GM23338 (cell line): ENCODE data around the gene EDEM1. TPM values are rescaled to one million over a fixed set of nuclear protein-coding genes. Genes with fewer than 3 reads are reported as not detected.

Experiments
- ATAC-seq: fragments of 200-7000 bp; cut with Tn5 transposase; 3 replicates; pipeline ENCODE4 v1.9.1; 2020
- DNase-seq: peaks from one replicate; pipeline ENCODE4 v3.0.0-alpha.2; 2015; ENCODE audit warnings: low spot score
- H2AFZ ChIP-seq: fragments of 200-600 bp; sonication (generic); 2 replicates; pipeline ENCODE4 v1.8.0; 2016; ENCODE audit warnings: antibody characterized with exemption, mild to moderate bottlenecking, moderate library complexity
- H3F3A ChIP-seq: fragments of 200-600 bp; sonication (generic); replicated peaks from 2 replicates; pipeline ENCODE4 v1.8.0; 2017; ENCODE audit warnings: antibody characterized with exemption, mixed run types, low read depth
- H3K27ac ChIP-seq: fragments of 200-600 bp; sonication (generic); 2 replicates; pipeline ENCODE4 v1.6.1; 2016; ENCODE audit warnings: low read depth
- H3K27me3 ChIP-seq: fragments of 200-600 bp; sonication (generic); 2 replicates; pipeline ENCODE4 v1.8.0; 2016; ENCODE audit warnings: mild to moderate bottlenecking, mixed run types, moderate library complexity; ENCODE audit not compliant: insufficient read depth
- H3K36me3 ChIP-seq: fragments of 200-600 bp; sonication (generic); 2 replicates; pipeline ENCODE4 v1.8.0; 2016; ENCODE audit warnings: mild to moderate bottlenecking; ENCODE audit not compliant: insufficient read depth
- H3K4me1 ChIP-seq: fragments of 200-600 bp; sonication (generic); 2 replicates; pipeline ENCODE4 v1.8.0; 2016; ENCODE audit warnings: mild to moderate bottlenecking, moderate library complexity; ENCODE audit not compliant: insufficient read depth
- H3K4me2 ChIP-seq: fragments of 200-600 bp; sonication (generic); 2 replicates; pipeline ENCODE4 v1.7.1; 2017; ENCODE audit warnings: mixed run types
- H3K4me3 ChIP-seq: fragments of 200-600 bp; sonication (generic); 2 replicates; pipeline ENCODE4 v1.6.1; 2016; ENCODE audit warnings: mixed run types
- H3K79me2 ChIP-seq: fragments of 200-600 bp; sonication (generic); replicated peaks from 2 replicates; pipeline ENCODE4 v1.8.0; 2017; ENCODE audit warnings: mild to moderate bottlenecking; ENCODE audit not compliant: insufficient read depth
- H3K9me2 ChIP-seq: fragments of 200-600 bp; sonication (generic); 2 replicates; pipeline ENCODE4 v1.8.0; 2017; ENCODE audit not compliant: insufficient read depth
- H4K20me1 ChIP-seq: fragments of 200-600 bp; sonication (generic); replicated peaks from 2 replicates; pipeline ENCODE4 v1.8.0; 2017; ENCODE audit warnings: mild to moderate bottlenecking; ENCODE audit not compliant: insufficient read depth
- H3K27ac Mint-ChIP-seq: 2 replicates; pipeline ENCODE4 v1.8.0; 2020; ENCODE audit warnings: inconsistent platforms, mild to moderate bottlenecking, moderate library complexity, mixed read lengths
- H3K27me3 Mint-ChIP-seq: 3 replicates; pipeline ENCODE4 v1.8.0; 2022; ENCODE audit warnings: low read depth, mild to moderate bottlenecking, moderate library complexity, mixed read lengths, inconsistent platforms; ENCODE audit not compliant: insufficient read depth, poor library complexity
- H3K36me3 Mint-ChIP-seq: 3 replicates; pipeline ENCODE4 v1.8.0; 2021; ENCODE audit warnings: low read depth, mild to moderate bottlenecking, inconsistent platforms, moderate library complexity, mixed read lengths
- H3K4me1 Mint-ChIP-seq: 3 replicates; pipeline ENCODE4 v1.8.0; 2020; ENCODE audit warnings: mild to moderate bottlenecking, inconsistent platforms, mixed read lengths
- H3K4me3 Mint-ChIP-seq: 3 replicates; pipeline ENCODE4 v1.8.0; 2021; ENCODE audit warnings: moderate library complexity, mild to moderate bottlenecking, inconsistent platforms, mixed read lengths
- H3K9me3 Mint-ChIP-seq: 3 replicates; pipeline ENCODE4 v1.8.0; 2020; ENCODE audit warnings: moderate library complexity, mild to moderate bottlenecking, inconsistent platforms, mixed read lengths
- CREB1 ChIP-seq: fragments of 250-450 bp; sonication (Bioruptor Pico); IDR thresholded peaks from 2 replicates; pipeline ENCODE4 v1.5.0; 2020; ENCODE audit warnings: low read depth, mild to moderate bottlenecking, moderate library complexity
- CTCF ChIP-seq, 2 experiments: fragments of 200-600 bp in 1 of 2; sonication (generic) in 1 of 2; conservative IDR thresholded peaks; 2 replicates each; pipeline versions ENCODE4 v1.5.1 to v1.6.1; 2016 to 2017; ENCODE audit warnings: antibody characterized with exemption in 2 of 2, low read depth in 2 of 2, mild to moderate bottlenecking in 2 of 2, moderate library complexity in 1 of 2
- ETS1 ChIP-seq: IDR thresholded peaks from 2 replicates; pipeline ENCODE4 v1.6.1; 2016; ENCODE audit warnings: antibody characterized with exemption
- EZH2 ChIP-seq: fragments of 200-600 bp; sonication (generic); IDR thresholded peaks from one replicate; pipeline ENCODE4 v1.8.0; 2017; ENCODE audit warnings: antibody characterized with exemption, mild to moderate bottlenecking, low read depth; ENCODE audit not compliant: unreplicated experiment
- EZH2phosphoT487 ChIP-seq: fragments of 200-600 bp; sonication (generic); IDR thresholded peaks from one replicate; pipeline ENCODE4 v1.8.1; 2018; ENCODE audit warnings: antibody characterized with exemption; ENCODE audit not compliant: unreplicated experiment
- JUNB ChIP-seq: IDR thresholded peaks from one replicate; pipeline ENCODE4 v1.6.1; 2016; ENCODE audit warnings: antibody characterized with exemption; ENCODE audit not compliant: unreplicated experiment
- POLR2AphosphoS5 ChIP-seq: IDR thresholded peaks from 2 replicates; pipeline ENCODE4 v1.6.1; 2016; ENCODE audit warnings: antibody characterized with exemption, low read depth
- REST ChIP-seq: IDR thresholded peaks from one replicate; pipeline ENCODE4 v1.6.1; 2018; ENCODE audit warnings: antibody characterized with exemption; ENCODE audit not compliant: unreplicated experiment
- STAT1 ChIP-seq: IDR thresholded peaks from one replicate; pipeline ENCODE4 v1.6.1; 2016; ENCODE audit warnings: antibody characterized with exemption; ENCODE audit not compliant: unreplicated experiment
- ZNF114 ChIP-seq: fragments of 250-450 bp; sonication (Bioruptor Pico); IDR thresholded peaks from 2 replicates; pipeline ENCODE4 v1.5.0; 2020; ENCODE audit warnings: mild to moderate bottlenecking, moderate library complexity
- ZNF462 ChIP-seq: fragments of 250-450 bp; sonication (Bioruptor Pico); IDR thresholded peaks from 2 replicates; pipeline ENCODE4 v1.5.0; 2020; ENCODE audit warnings: mild to moderate bottlenecking, moderate library complexity
- polyA plus RNA-seq: library from polyadenylated mRNA; unstranded; fragments of >200 nt; fragmentation: Nextera tagmentation; extraction: Ambion mirVana; gene quantifications from 2 replicates; pipeline ENCODE4 v1.2.1, GENCODE V29; 2016
- total RNA-seq: library from RNA; depleted of rRNA; stranded (reverse); fragments of >200 nt; shearing (Covaris generic); gene quantifications from 2 replicates; pipeline ENCODE4 v1.2.3, GENCODE V29; 2014

EDEM1 gene
- total and polyA plus RNA-seq, 2 experiments from 2014 or later = 2.2 to 36.7 TPM

- Histone ChIP-seq H3K4me1 (no peaks in the 10 kb centered on the region), H2AFZ (no peak overlapping the region), H3K79me2 (no peaks in the 10 kb centered on the region), H3K27ac (no peak overlapping the region), H3F3A (no peaks in the 10 kb centered on the region), H3K36me3 (peaks cover under 1% of the 10 kb centered on the region; the same call in 1 of the 2 replicates), H3K4me3 (no peak overlapping the region), H3K4me2 (no peak overlapping the region), H3K9me2 (no peaks in the 10 kb centered on the region), H4K20me1 (no peaks in the 10 kb centered on the region), H3K27me3 (no peaks in the 10 kb centered on the region)
- H3K27me3 Mint-ChIP-seq = peaks cover 6% of the 10 kb centered on the region
- H3K9me3 Mint-ChIP-seq = peaks cover 71% of the 10 kb centered on the region
- no peaks in the 10 kb centered on the region; the same call in 2 of the 3 replicates for H3K36me3 Mint-ChIP-seq
- no peaks in the 10 kb centered on the region for H3K4me1 Mint-ChIP-seq
- ATAC-seq = no peak
- H3K27ac Mint-ChIP-seq = no peak overlapping the region
- no peak overlapping the region for H3K4me3 Mint-ChIP-seq
- TF ChIP-seq ZNF462 (CRISPR knock-in tag) = no peak
- no peak for TF ChIP-seq CREB1 (CRISPR knock-in tag)
- no peak for TF ChIP-seq ETS1
- no peak for TF ChIP-seq REST
- no peak for TF ChIP-seq CTCF (conservative IDR thresholded peaks at IDR 0.05; ENCODE audit: low read depth in 2 of 2)
- TF ChIP-seq ZNF114 (CRISPR knock-in tag) = no peak
- TF ChIP-seq JUNB = no peak
- TF ChIP-seq EZH2 = no peak
- no peak for TF ChIP-seq EZH2phosphoT487
- TF ChIP-seq STAT1 = no peak
- TF ChIP-seq POLR2AphosphoS5 = no peak
- DNase-seq = no peak
Measured at GRCh38 chr3:5262507-5262906, 75.0 kb downstream of the EDEM1 start.
